SK-N-SH treated with all-trans-retinoic acid at 6 μM for 48 hours (cell line): ENCODE measurements around the gene RASD1.

Source experiments
- ATAC-seq: fragments of 200-7000 bp; cut with Tn5 transposase; 3 replicates; pipeline ENCODE4 v1.9.1; 2020; ENCODE audit warnings: mild to moderate bottlenecking, moderate library complexity
- ARNTL ChIP-seq: fragments of 450-650 bp; formaldehyde crosslinking; IDR thresholded peaks from 2 replicates; pipeline ENCODE4 v1.5.0; 2020; ENCODE audit warnings: low read depth, mild to moderate bottlenecking, moderate library complexity, borderline replicate concordance
- BACH2 ChIP-seq: fragments of 250-450 bp; sonication (Bioruptor Pico); IDR thresholded peaks from 2 replicates; pipeline ENCODE4 v1.9.0; 2021; ENCODE audit warnings: mild to moderate bottlenecking, borderline replicate concordance
- CSDC2 ChIP-seq: fragments of 250-450 bp; sonication (Bioruptor Pico); IDR thresholded peaks from 2 replicates; pipeline ENCODE4 v1.5.0; 2020; ENCODE audit warnings: mild to moderate bottlenecking, moderate library complexity
- ESRRG ChIP-seq: fragments of 250-450 bp; sonication (Bioruptor Pico); IDR thresholded peaks from 2 replicates; pipeline ENCODE4 v1.6.1; 2021; ENCODE audit warnings: mild to moderate bottlenecking
- GLIS3 ChIP-seq: fragments of 250-450 bp; sonication (Bioruptor Pico); IDR thresholded peaks from 2 replicates; pipeline ENCODE4 v1.5.0; 2020; ENCODE audit warnings: mild to moderate bottlenecking, moderate library complexity
- ISL1 ChIP-seq: fragments of 250-450 bp; sonication (Bioruptor Pico); IDR thresholded peaks from 2 replicates; pipeline ENCODE4 v2.1.2; 2022; ENCODE audit warnings: mild to moderate bottlenecking, moderate library complexity
- OSR1 ChIP-seq: fragments of 250-450 bp; sonication (Bioruptor Pico); IDR thresholded peaks from 2 replicates; pipeline ENCODE4 v1.8.0; 2022; ENCODE audit warnings: moderate library complexity, mild to moderate bottlenecking, inconsistent platforms
- PPARA ChIP-seq: fragments of 250-450 bp; sonication (Bioruptor Pico); IDR thresholded peaks from 2 replicates; pipeline ENCODE4 v1.5.0; 2020; ENCODE audit warnings: mild to moderate bottlenecking, borderline replicate concordance
- RARB ChIP-seq: fragments of 250-450 bp; sonication (Bioruptor Pico); IDR thresholded peaks from 2 replicates; pipeline ENCODE4 v1.8.0; 2021; ENCODE audit warnings: mild to moderate bottlenecking, moderate library complexity
- SNAI2 ChIP-seq: fragments of 250-450 bp; sonication (Bioruptor Pico); IDR thresholded peaks from 2 replicates; pipeline ENCODE4 v1.5.0; 2020; ENCODE audit warnings: mild to moderate bottlenecking, moderate library complexity
- TOX ChIP-seq: fragments of 250-450 bp; sonication (Bioruptor Pico); IDR thresholded peaks from 2 replicates; pipeline ENCODE4 v1.8.0; 2021; ENCODE audit warnings: mild to moderate bottlenecking, moderate library complexity, borderline replicate concordance
- ZC3H10 ChIP-seq: fragments of 250-450 bp; sonication (Bioruptor Pico); IDR thresholded peaks from 2 replicates; pipeline ENCODE4 v1.5.1; 2021; ENCODE audit warnings: mild to moderate bottlenecking, moderate library complexity
- ZFP3 ChIP-seq: fragments of 250-450 bp; sonication (Bioruptor Pico); IDR thresholded peaks from 2 replicates; pipeline ENCODE4 v1.5.0; 2020; ENCODE audit warnings: mild to moderate bottlenecking, moderate library complexity
- ZFP30 ChIP-seq: fragments of 450-650 bp; formaldehyde crosslinking; IDR thresholded peaks from 2 replicates; pipeline ENCODE4 v1.5.0; 2022; ENCODE audit warnings: mild to moderate bottlenecking, moderate library complexity
- ZNF70 ChIP-seq: fragments of 450-650 bp; formaldehyde crosslinking; IDR thresholded peaks from 2 replicates; pipeline ENCODE4 v1.5.0; 2020; ENCODE audit warnings: mild to moderate bottlenecking, moderate library complexity
- ZNF8 ChIP-seq: fragments of 450-650 bp; formaldehyde crosslinking; IDR thresholded peaks from 2 replicates; pipeline ENCODE4 v1.5.0; 2020; ENCODE audit warnings: mild to moderate bottlenecking, moderate library complexity
- TF ChIP-seq, protein P1 (sequence below): fragments of 250-450 bp; sonication (Bioruptor Pico); IDR thresholded peaks from 2 replicates; pipeline ENCODE4 v1.8.0; 2021; ENCODE audit warnings: low read depth, mild to moderate bottlenecking, moderate library complexity, borderline replicate concordance
- TF ChIP-seq, protein P2 (sequence below): fragments of 250-450 bp; sonication (Bioruptor Pico); IDR thresholded peaks from 2 replicates; pipeline ENCODE4 v1.5.1; 2020; ENCODE audit warnings: low read depth, mild to moderate bottlenecking, moderate library complexity
- TF ChIP-seq, protein P3 (sequence below): fragments of 250-450 bp; sonication (Bioruptor Pico); IDR thresholded peaks from 2 replicates; pipeline ENCODE4 v1.5.1; 2021; ENCODE audit warnings: mild to moderate bottlenecking, moderate library complexity
- TF ChIP-seq, protein P4 (sequence below): fragments of 250-450 bp; sonication (Bioruptor Pico); IDR thresholded peaks from 2 replicates; pipeline ENCODE4 v1.8.0; 2020; ENCODE audit warnings: mild to moderate bottlenecking, moderate library complexity, borderline replicate concordance

Gene RASD1

DNA sequence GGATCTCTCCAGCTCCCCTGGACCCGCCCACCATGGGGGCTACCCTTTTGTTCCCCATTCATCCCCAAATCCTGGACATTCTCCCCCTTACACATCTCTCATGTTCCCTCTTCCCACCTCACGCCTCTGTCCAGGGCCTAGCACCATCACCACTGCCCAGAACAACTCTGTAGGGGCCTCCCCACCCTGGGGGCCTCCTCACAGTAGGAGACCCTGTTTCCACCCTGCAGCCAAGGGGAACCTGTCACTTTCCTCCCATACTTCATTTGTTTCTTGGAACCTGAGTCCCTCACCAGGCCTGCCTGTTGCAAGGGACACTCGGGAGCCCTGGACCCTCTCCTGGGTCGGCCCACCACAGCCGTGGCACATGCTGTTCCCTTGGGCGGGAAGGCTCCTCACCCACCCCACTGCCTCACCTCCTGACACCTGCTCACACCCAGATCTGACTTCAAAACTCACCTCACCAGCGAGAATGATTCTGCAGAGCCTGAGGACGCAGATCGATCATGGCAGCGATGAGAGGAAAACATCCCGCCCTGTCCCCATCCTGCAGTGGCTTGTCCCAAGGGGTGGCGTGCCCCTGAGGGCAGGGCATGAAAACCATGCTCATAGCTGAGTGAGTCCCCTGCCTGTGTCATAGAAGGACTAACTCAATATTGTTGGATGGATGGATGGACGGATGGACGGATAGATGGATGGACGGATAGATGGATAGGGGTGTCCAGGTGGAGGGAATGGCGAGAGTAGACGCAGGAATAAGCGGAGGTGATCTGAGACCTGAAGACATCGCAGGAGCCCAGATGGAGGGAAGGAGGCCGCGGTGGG lies 6.8 kb upstream of the RASD1 start:
- TF ChIP-seq ZNF70 (no peak), ESRRG (CRISPR knock-in tag) (no peak), OSR1 (no peak), ZNF8 (CRISPR knock-in tag) (no peak), TOX (CRISPR knock-in tag) (no peak), PPARA (no peak), ZFP3 (CRISPR knock-in tag) (no peak), RARB (CRISPR knock-in tag) (no peak), ZC3H10 (CRISPR knock-in tag) (no peak), CSDC2 (no peak), ZFP30 (CRISPR knock-in tag) (no peak), SNAI2 (no peak), ISL1 (CRISPR knock-in tag) (no peak), BACH2 (no peak), GLIS3 (CRISPR knock-in tag) (no peak), ARNTL (CRISPR knock-in tag) (no peak)
- TF ChIP-seq, protein P1, sequence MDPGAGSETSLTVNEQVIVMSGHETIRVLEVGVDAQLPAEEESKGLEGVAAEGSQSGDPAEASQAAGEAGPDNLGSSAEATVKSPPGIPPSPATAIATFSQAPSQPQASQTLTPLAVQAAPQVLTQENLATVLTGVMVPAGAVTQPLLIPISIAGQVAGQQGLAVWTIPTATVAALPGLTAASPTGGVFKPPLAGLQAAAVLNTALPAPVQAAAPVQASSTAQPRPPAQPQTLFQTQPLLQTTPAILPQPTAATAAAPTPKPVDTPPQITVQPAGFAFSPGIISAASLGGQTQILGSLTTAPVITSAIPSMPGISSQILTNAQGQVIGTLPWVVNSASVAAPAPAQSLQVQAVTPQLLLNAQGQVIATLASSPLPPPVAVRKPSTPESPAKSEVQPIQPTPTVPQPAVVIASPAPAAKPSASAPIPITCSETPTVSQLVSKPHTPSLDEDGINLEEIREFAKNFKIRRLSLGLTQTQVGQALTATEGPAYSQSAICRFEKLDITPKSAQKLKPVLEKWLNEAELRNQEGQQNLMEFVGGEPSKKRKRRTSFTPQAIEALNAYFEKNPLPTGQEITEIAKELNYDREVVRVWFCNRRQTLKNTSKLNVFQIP (CRISPR knock-in tag), result no peak
- TF ChIP-seq, protein P2, sequence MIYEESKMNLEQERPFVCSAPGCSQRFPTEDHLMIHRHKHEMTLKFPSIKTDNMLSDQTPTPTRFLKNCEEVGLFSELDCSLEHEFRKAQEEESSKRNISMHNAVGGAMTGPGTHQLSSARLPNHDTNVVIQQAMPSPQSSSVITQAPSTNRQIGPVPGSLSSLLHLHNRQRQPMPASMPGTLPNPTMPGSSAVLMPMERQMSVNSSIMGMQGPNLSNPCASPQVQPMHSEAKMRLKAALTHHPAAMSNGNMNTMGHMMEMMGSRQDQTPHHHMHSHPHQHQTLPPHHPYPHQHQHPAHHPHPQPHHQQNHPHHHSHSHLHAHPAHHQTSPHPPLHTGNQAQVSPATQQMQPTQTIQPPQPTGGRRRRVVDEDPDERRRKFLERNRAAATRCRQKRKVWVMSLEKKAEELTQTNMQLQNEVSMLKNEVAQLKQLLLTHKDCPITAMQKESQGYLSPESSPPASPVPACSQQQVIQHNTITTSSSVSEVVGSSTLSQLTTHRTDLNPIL (CRISPR knock-in tag), result no peak
- TF ChIP-seq, protein P3, sequence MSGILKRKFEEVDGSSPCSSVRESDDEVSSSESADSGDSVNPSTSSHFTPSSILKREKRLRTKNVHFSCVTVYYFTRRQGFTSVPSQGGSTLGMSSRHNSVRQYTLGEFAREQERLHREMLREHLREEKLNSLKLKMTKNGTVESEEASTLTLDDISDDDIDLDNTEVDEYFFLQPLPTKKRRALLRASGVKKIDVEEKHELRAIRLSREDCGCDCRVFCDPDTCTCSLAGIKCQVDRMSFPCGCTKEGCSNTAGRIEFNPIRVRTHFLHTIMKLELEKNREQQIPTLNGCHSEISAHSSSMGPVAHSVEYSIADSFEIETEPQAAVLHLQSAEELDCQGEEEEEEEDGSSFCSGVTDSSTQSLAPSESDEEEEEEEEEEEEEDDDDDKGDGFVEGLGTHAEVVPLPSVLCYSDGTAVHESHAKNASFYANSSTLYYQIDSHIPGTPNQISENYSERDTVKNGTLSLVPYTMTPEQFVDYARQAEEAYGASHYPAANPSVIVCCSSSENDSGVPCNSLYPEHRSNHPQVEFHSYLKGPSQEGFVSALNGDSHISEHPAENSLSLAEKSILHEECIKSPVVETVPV (CRISPR knock-in tag), result no peak
- TF ChIP-seq, protein P4, sequence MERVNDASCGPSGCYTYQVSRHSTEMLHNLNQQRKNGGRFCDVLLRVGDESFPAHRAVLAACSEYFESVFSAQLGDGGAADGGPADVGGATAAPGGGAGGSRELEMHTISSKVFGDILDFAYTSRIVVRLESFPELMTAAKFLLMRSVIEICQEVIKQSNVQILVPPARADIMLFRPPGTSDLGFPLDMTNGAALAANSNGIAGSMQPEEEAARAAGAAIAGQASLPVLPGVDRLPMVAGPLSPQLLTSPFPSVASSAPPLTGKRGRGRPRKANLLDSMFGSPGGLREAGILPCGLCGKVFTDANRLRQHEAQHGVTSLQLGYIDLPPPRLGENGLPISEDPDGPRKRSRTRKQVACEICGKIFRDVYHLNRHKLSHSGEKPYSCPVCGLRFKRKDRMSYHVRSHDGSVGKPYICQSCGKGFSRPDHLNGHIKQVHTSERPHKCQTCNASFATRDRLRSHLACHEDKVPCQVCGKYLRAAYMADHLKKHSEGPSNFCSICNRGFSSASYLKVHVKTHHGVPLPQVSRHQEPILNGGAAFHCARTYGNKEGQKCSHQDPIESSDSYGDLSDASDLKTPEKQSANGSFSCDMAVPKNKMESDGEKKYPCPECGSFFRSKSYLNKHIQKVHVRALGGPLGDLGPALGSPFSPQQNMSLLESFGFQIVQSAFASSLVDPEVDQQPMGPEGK, result no peak
- no peak for ATAC-seq

DNA sequence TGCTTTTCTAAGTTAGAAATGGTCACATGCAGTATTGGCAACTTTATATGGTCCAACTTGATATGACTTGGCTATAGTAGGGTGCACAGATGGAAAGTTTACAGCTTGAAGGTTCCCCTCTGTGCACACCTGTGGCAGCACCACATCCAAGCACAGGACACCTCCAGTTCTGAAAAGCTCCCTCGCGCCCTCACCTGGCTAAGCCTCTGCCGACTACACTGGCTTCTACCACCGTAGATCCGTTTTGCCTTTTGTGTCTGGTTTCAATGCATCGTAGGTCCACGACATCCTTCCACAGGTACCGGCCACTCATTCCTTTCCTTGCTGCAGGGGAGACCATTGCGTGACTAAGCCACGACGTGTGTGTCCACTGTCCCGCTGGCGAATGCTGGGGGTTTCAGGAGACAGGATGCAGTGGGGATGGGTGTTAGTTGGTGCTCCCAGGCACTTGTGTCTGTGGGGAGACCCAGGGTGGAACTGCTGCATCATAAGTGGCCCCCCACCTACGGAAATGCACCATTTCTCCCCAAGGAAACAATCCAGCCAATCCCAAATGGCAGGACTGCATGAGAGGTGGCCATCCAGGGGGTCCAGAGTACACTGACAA lies 4.9 kb upstream of the RASD1 start:
- TF ChIP-seq SNAI2 (no peak), BACH2 (no peak), PPARA (no peak), ARNTL (CRISPR knock-in tag) (no peak), ISL1 (CRISPR knock-in tag) (no peak), ZFP3 (CRISPR knock-in tag) (no peak), TOX (CRISPR knock-in tag) (no peak), ESRRG (CRISPR knock-in tag) (no peak)
- TF ChIP-seq, protein P1 (CRISPR knock-in tag), result no peak
- TF ChIP-seq, protein P2 (CRISPR knock-in tag), result no peak
- TF ChIP-seq, protein P4, result no peak
- ATAC-seq, result no peak
